Esophagus squamous epithelium (tissue), 4 donors: ENCODE results near the gene IP6K1.
"Not testable (repeated sequence)": the region's sequence is repeated elsewhere in the genome, so short reads cannot be mapped to it uniquely, and the experiment has no call there.

Experiments used
- CTCF ChIP-seq, 6 experiments: fragments of 450-650 bp in 4 of 6; fragments of 200-600 bp in 2 of 6; sonication (generic) in 2 of 6; IDR thresholded peaks; one replicate each; pipeline ENCODE4 v1.5.1; 2016 to 2019; ENCODE audit warnings: antibody characterized with exemption in 6 of 6, mild to moderate bottlenecking in 4 of 6, moderate library complexity in 4 of 6
- POLR2A ChIP-seq, 4 donors: fragments of 450-650 bp; IDR thresholded peaks; one replicate each; pipeline ENCODE4 v1.6.1; 2017; ENCODE audit warnings: antibody characterized with exemption in 4 of 4, mild to moderate bottlenecking in 4 of 4, moderate library complexity in 3 of 4

GRCh38 chr3:49690856-49691255, 95.5 kb downstream of the IP6K1 start:
- not testable (repeated sequence) for TF ChIP-seq CTCF, POLR2A (IDR thresholded peaks at IDR 0.05)
